HepG2 (cell line): ENCODE measurements around the gene CYP46A1. TPM values are rescaled to one million over a fixed set of nuclear protein-coding genes. Genes with fewer than 3 reads are reported as not detected.

Source experiments
- FIP1L1 ChIP-seq: fragments of 200-400 bp; formaldehyde crosslinking; IDR thresholded peaks from 2 replicates; pipeline ENCODE4 v1.6.1; 2018; ENCODE audit warnings: low read depth, mild to moderate bottlenecking, low read length, moderate library complexity, borderline replicate concordance; ENCODE audit not compliant: insufficient read depth
- GTF2F1 ChIP-seq: fragments of 150-350 bp; IDR thresholded peaks from 2 replicates; pipeline ENCODE4 v1.6.1; 2014; ENCODE audit warnings: low read length
- HOXD1 ChIP-seq: sonication (generic); formaldehyde crosslinking; IDR thresholded peaks from 2 replicates; pipeline ENCODE4 v1.5.0; 2020; ENCODE audit warnings: missing genetic modification reagents
- KLF15 ChIP-seq: sonication (generic); formaldehyde crosslinking; IDR thresholded peaks from 2 replicates; pipeline ENCODE4 v1.8.1; 2023; ENCODE audit warnings: borderline replicate concordance, mild to moderate bottlenecking, inconsistent platforms, missing genetic modification reagents, mixed read lengths
- SNRNP70 ChIP-seq: fragments of 200-400 bp; formaldehyde crosslinking; IDR thresholded peaks from 2 replicates; pipeline ENCODE4 v1.6.1; 2017; ENCODE audit warnings: mild to moderate bottlenecking, low read depth, low read length, moderate library complexity
- SRY ChIP-seq: sonication (generic); formaldehyde crosslinking; IDR thresholded peaks from 2 replicates; pipeline ENCODE4 v1.8.0; 2022; ENCODE audit warnings: mild to moderate bottlenecking, missing genetic modification reagents
- ZBTB49 ChIP-seq: sonication (generic); formaldehyde crosslinking; IDR thresholded peaks from 2 replicates; pipeline ENCODE4 v1.4.0; 2020; ENCODE audit warnings: missing genetic modification reagents, borderline replicate concordance
- ZBTB7A ChIP-seq: sonication (generic); formaldehyde crosslinking; IDR thresholded peaks from 2 replicates; pipeline ENCODE4 v1.8.0; 2022; ENCODE audit warnings: mild to moderate bottlenecking, missing genetic modification reagents
- ZKSCAN1 ChIP-seq: fragments of 150-350 bp; IDR thresholded peaks from 2 replicates; pipeline ENCODE4 v1.6.1; 2014; ENCODE audit warnings: low read length
- ZNF17 ChIP-seq: sonication (generic); formaldehyde crosslinking; IDR thresholded peaks from 2 replicates; pipeline ENCODE4 v1.5.0; 2020; ENCODE audit warnings: mild to moderate bottlenecking, missing genetic modification reagents
- ZNF317 ChIP-seq: sonication (generic); formaldehyde crosslinking; IDR thresholded peaks from 2 replicates; pipeline ENCODE4 v1.5.0; 2020; ENCODE audit warnings: mild to moderate bottlenecking, missing genetic modification reagents
- ZNF460 ChIP-seq: sonication (generic); formaldehyde crosslinking; IDR thresholded peaks from 2 replicates; pipeline ENCODE4 v1.5.1; 2020; ENCODE audit warnings: missing genetic modification reagents, mild to moderate bottlenecking, borderline replicate concordance
- ZNF468 ChIP-seq: sonication (generic); formaldehyde crosslinking; IDR thresholded peaks from 2 replicates; pipeline ENCODE4 v1.8.0; 2022; ENCODE audit warnings: mild to moderate bottlenecking, moderate library complexity, missing genetic modification reagents
- ZNF549 ChIP-seq: sonication (generic); formaldehyde crosslinking; IDR thresholded peaks from 2 replicates; pipeline ENCODE4 v1.5.0; 2020; ENCODE audit warnings: missing genetic modification reagents
- ZNF737 ChIP-seq: sonication (generic); formaldehyde crosslinking; IDR thresholded peaks from 2 replicates; pipeline ENCODE4 v1.5.0; 2020; ENCODE audit warnings: missing genetic modification reagents, mild to moderate bottlenecking, borderline replicate concordance
- ZSCAN31 ChIP-seq: sonication (generic); formaldehyde crosslinking; IDR thresholded peaks from 2 replicates; pipeline ENCODE4 v1.5.0; 2020; ENCODE audit warnings: low read depth, mild to moderate bottlenecking, missing genetic modification reagents
- polyA plus RNA-seq, 8 experiments: library from polyadenylated mRNA; depleted of rRNA in 3 of 8; stranded (reverse) in 7 of 8; unstranded in 1 of 8; fragments of >200 nt; fragmentation: Illumina TruSeq in 4 of 8; extraction: Trizol in 4 of 8; gene quantifications; 2 replicates each; pipeline versions ENCODE4 v1.2.1 to v1.2.3, GENCODE V29; 2011 to 2016; ENCODE audit warnings: low read depth in 4 of 8, missing spikeins in 1 of 8, mixed read lengths in 1 of 8; ENCODE audit not compliant: insufficient read depth in 1 of 8
- total RNA-seq, 5 experiments: library from RNA; depleted of rRNA; stranded (reverse); fragments of >200 nt; fragmentation: Illumina TruSeq; extraction: Trizol; gene quantifications; 2 replicates each; pipeline ENCODE4 v1.2.3, GENCODE V29; 2016; ENCODE audit warnings: low read depth in 1 of 5
- TF ChIP-seq, protein P1 (sequence below): sonication (generic); formaldehyde crosslinking; IDR thresholded peaks from 2 replicates; pipeline ENCODE4 v1.5.1; 2020; ENCODE audit warnings: mild to moderate bottlenecking, moderate library complexity, missing genetic modification reagents
- TF ChIP-seq, protein P2 (sequence below): sonication (generic); formaldehyde crosslinking; IDR thresholded peaks from 2 replicates; pipeline ENCODE4 v1.9.0; 2021; ENCODE audit warnings: missing genetic modification reagents, mild to moderate bottlenecking, borderline replicate concordance
- TF ChIP-seq, protein P3 (sequence below): sonication (generic); formaldehyde crosslinking; IDR thresholded peaks from 2 replicates; pipeline ENCODE4 v1.4.0; 2020; ENCODE audit warnings: missing genetic modification reagents; ENCODE audit errors: not compliant biosample characterization
- TF ChIP-seq, protein P4 (sequence below): fragments of 450-650 bp; IDR thresholded peaks from 2 replicates; pipeline ENCODE4 v1.6.1; 2017; ENCODE audit warnings: mild to moderate bottlenecking

Gene CYP46A1
- total and polyA plus RNA-seq, 2 of the 13 experiments (the other 11 are each of a cell fraction or from before 2014, with no cell fraction given), result not detected

DNA sequence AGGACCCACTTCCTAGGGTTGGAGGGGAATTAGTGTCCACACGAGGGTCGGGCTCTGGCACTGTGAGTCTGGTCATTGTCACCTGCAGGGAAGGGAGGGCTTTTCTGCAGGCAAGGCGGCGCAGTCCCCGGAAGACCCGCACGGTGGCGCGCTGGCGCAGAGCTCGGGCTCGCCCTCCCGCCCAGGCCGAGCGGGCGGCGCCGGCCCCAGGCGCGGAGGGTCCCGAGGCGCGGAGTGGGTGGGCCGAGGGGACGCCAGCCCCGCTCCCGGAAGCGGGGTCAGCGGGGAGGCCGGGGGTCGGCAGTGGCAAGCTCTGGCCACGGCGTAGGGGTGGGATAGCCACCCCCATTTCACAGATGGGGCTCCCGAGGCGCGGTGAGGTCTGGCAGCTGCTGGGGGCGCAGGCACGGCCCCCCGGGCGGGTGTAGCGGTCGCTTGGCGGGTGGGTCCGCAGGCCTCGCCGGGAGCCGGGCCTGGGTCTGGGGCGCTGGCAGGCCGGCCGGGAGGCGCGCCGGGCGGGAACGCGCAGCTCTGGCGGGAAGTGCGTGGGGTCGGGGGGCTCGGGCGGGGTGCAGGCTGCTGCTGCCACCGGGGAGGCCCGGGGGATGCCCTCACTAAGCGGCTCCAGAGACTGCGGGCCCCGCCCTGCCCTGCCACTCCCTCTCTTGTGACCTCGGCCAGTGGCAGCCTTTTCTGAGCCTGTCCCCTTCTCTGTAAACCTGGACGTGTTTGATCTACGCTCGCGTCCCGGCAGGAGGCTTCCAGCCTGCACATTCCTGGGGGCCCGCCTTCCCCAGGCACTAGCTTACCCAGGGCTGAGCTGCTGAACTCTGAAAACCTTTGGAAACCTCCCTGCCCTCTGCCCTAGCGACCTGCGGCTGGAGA is 46.1 kb downstream of the CYP46A1 start (continued):
- TF ChIP-seq ZNF460 (CRISPR knock-in tag), result no peak
- TF ChIP-seq ZNF549, result no peak
- TF ChIP-seq, protein P1, sequence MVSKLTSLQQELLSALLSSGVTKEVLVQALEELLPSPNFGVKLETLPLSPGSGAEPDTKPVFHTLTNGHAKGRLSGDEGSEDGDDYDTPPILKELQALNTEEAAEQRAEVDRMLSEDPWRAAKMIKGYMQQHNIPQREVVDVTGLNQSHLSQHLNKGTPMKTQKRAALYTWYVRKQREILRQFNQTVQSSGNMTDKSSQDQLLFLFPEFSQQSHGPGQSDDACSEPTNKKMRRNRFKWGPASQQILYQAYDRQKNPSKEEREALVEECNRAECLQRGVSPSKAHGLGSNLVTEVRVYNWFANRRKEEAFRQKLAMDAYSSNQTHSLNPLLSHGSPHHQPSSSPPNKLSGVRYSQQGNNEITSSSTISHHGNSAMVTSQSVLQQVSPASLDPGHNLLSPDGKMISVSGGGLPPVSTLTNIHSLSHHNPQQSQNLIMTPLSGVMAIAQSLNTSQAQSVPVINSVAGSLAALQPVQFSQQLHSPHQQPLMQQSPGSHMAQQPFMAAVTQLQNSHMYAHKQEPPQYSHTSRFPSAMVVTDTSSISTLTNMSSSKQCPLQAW (CRISPR knock-in tag), result peak; percentile 78; the same call in 1 of the 2 replicates
- TF ChIP-seq HOXD1 (CRISPR knock-in tag), result no peak
- TF ChIP-seq, protein P2, sequence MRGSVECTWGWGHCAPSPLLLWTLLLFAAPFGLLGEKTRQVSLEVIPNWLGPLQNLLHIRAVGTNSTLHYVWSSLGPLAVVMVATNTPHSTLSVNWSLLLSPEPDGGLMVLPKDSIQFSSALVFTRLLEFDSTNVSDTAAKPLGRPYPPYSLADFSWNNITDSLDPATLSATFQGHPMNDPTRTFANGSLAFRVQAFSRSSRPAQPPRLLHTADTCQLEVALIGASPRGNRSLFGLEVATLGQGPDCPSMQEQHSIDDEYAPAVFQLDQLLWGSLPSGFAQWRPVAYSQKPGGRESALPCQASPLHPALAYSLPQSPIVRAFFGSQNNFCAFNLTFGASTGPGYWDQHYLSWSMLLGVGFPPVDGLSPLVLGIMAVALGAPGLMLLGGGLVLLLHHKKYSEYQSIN (CRISPR knock-in tag), result no peak
- TF ChIP-seq ZSCAN31, result no peak
- TF ChIP-seq ZBTB49 (CRISPR knock-in tag), result no peak
- TF ChIP-seq SNRNP70, result no peak
- TF ChIP-seq FIP1L1, result no peak
- TF ChIP-seq ZNF17 (CRISPR knock-in tag), result no peak
- TF ChIP-seq ZBTB7A, result peak; percentile 32; the same call in 1 of the 2 replicates
- no peak for TF ChIP-seq ZKSCAN1
- 0 out of 2 replicates have a peak, but pooled peaks have one; percentile 34 for TF ChIP-seq ZNF317 (CRISPR knock-in tag)
- TF ChIP-seq, protein P3, sequence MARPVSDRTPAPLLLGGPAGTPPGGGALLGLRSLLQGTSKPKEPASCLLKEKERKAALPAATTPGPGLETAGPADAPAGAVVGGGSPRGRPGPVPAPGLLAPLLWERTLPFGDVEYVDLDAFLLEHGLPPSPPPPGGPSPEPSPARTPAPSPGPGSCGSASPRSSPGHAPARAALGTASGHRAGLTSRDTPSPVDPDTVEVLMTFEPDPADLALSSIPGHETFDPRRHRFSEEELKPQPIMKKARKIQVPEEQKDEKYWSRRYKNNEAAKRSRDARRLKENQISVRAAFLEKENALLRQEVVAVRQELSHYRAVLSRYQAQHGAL (CRISPR knock-in tag), result no peak
- TF ChIP-seq ZNF737 (CRISPR knock-in tag), result no peak
- 0 out of 2 replicates have a peak, but pooled peaks have one; percentile 29 for TF ChIP-seq SRY (CRISPR knock-in tag)
- TF ChIP-seq, protein P4, sequence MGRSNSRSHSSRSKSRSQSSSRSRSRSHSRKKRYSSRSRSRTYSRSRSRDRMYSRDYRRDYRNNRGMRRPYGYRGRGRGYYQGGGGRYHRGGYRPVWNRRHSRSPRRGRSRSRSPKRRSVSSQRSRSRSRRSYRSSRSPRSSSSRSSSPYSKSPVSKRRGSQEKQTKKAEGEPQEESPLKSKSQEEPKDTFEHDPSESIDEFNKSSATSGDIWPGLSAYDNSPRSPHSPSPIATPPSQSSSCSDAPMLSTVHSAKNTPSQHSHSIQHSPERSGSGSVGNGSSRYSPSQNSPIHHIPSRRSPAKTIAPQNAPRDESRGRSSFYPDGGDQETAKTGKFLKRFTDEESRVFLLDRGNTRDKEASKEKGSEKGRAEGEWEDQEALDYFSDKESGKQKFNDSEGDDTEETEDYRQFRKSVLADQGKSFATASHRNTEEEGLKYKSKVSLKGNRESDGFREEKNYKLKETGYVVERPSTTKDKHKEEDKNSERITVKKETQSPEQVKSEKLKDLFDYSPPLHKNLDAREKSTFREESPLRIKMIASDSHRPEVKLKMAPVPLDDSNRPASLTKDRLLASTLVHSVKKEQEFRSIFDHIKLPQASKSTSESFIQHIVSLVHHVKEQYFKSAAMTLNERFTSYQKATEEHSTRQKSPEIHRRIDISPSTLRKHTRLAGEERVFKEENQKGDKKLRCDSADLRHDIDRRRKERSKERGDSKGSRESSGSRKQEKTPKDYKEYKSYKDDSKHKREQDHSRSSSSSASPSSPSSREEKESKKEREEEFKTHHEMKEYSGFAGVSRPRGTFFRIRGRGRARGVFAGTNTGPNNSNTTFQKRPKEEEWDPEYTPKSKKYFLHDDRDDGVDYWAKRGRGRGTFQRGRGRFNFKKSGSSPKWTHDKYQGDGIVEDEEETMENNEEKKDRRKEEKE, result no peak
- TF ChIP-seq GTF2F1, result no peak
- TF ChIP-seq ZNF468 (CRISPR knock-in tag), result no peak
- TF ChIP-seq KLF15 (CRISPR knock-in tag), result no peak
